OCI-M2 (cell line): ENCODE measurements around the gene ATRX.
"Not testable (repeated sequence)": the region's sequence is repeated elsewhere in the genome, so short reads cannot be mapped to it uniquely, and the experiment has no call there.

ENCODE experiments used
- DNase-seq: peaks from one replicate; lab custom pipeline; 2025; ENCODE audit not compliant: unreplicated experiment; lab: John Stamatoyannopoulos, UW

Gene ATRX, protein sequence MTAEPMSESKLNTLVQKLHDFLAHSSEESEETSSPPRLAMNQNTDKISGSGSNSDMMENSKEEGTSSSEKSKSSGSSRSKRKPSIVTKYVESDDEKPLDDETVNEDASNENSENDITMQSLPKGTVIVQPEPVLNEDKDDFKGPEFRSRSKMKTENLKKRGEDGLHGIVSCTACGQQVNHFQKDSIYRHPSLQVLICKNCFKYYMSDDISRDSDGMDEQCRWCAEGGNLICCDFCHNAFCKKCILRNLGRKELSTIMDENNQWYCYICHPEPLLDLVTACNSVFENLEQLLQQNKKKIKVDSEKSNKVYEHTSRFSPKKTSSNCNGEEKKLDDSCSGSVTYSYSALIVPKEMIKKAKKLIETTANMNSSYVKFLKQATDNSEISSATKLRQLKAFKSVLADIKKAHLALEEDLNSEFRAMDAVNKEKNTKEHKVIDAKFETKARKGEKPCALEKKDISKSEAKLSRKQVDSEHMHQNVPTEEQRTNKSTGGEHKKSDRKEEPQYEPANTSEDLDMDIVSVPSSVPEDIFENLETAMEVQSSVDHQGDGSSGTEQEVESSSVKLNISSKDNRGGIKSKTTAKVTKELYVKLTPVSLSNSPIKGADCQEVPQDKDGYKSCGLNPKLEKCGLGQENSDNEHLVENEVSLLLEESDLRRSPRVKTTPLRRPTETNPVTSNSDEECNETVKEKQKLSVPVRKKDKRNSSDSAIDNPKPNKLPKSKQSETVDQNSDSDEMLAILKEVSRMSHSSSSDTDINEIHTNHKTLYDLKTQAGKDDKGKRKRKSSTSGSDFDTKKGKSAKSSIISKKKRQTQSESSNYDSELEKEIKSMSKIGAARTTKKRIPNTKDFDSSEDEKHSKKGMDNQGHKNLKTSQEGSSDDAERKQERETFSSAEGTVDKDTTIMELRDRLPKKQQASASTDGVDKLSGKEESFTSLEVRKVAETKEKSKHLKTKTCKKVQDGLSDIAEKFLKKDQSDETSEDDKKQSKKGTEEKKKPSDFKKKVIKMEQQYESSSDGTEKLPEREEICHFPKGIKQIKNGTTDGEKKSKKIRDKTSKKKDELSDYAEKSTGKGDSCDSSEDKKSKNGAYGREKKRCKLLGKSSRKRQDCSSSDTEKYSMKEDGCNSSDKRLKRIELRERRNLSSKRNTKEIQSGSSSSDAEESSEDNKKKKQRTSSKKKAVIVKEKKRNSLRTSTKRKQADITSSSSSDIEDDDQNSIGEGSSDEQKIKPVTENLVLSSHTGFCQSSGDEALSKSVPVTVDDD (N-terminal part only)

DNA sequence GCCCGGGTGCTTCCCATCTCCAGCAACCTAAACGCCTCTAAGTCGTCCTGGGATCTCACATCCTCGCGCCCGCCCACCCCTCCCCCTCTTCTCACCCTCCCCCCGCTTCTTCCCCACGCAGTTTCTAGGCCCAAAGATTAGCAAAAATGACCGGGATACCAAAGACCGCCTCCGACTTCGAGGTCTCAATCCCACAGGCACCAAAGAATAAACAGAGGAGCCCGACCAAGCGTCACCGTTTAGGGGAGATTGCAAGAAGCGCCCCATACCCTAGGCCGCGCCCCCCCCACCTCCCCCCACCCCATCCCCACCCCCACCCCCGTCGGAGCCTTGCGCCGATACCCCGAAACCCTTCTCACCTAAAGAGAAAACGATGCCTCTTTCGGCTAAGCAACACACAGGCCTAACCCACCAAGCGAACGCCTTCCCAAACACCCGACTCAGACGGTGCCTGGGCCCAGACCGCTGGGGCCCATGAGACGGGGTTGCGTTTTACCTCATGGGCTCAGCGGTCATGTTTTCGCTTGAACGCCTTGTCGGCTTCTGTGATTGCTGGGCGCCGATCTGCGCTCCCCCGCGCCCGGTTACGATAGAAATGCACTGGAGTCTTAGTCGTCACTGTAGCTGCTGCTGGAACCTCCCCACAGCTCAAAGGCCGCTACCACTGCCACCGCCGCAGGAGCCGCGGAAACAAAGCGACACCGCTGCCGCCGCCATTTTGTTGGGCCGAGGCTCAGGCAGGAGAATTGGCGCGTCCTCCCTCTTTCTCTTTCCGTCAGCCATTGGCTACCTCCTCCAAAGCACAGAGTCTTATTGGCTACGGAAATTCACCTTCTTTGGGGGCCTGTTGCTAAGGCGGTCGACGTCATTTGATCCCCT, at the start of gene ATRX:
Gene ATRX, minus strand, starts transcription at position 731 of the 879 bp plus-strand sequence. Its CDS starts 215 bp downstream, at position 516.
- no peak for DNase-seq

DNA sequence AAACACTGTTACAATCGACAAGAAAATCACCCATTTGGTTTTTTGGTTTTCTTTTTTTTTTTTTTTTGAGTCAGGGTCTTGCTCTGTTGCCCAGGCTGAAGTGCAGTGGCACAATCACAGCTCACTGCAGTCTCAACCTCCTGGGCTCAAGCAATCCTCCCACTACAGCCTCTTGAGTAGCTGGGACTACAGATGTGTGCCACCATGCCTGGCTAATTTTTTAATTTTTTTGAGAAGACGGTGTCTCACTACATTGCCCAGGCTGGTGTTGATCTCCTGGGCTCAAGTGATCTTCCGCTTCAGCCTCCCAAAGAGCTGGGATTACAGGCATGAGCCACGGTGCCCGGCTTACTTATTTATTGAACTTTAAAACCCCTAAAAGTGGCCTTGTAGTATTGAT, 45.5 kb upstream of the ATRX start:
- not testable (repeated sequence) for DNase-seq

DNA sequence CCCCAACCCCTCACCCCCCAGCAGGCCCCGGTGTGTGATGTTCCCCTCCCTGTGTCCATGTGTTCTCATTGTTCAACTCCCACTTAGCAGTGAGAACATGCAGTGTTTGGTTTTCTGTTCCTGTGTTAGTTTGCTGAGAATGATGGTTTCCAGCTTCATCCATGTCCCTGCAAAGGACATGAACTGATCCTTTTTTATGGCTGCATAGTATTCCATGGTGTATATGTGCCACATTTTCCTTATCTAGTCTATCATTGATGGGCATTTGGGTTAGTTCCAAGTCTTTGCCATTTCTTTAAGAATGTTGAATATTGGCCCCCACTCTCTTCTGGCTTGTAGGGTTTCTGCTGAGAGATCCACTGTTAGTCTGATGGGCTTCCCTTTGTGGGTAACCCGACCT, 36.0 kb upstream of the ATRX start:
- not testable (repeated sequence) for DNase-seq

DNA sequence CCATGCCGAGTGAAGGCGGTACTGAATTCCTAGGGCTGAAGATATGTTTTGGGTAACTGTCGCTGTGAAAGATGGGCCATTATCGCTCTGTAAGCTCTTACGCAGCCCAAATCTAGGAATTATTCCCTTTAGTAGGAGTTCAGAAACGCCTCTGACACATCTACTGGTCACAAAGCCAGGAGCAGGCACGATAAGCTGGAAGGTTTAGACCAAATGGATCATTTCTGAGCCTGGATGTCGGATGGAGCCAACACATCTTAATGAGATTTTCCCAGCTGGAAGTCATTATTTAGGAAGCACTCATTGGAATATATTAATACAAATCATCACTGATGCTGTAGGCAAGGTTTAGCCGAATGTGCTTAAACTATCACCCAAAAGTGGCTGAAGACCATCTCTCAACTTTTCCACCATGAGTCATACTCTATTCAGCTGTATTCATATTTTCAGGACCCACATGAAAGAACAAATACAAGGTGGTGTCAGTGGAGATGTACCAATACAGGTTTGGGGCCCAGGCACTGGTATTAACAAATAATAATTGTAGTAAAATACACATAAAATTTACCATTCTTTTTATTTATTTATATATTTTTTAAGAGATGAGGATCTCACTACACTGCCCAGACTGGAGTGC, 34.2 kb upstream of the ATRX start:
- no peak for DNase-seq

DNA sequence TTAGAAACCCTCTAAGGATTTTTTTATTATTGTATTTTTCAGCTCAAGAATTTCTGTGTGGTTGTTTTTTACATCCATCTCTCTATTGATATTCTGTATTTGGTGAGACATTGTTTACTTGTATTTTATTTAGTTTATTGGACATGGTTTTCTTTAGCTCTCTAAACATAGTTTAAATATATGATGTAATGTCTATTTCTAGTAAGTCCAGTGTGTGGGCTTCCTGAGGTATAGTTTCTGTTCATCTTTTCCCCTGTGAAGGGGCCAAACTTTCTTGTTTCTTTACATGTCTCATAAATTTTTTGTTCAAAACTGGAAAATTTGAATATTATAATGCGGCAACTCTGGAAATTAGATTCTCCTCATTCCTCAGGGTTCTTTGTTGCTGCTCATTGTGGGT, 28.2 kb upstream of the ATRX start:
- DNase-seq: no peak

DNA sequence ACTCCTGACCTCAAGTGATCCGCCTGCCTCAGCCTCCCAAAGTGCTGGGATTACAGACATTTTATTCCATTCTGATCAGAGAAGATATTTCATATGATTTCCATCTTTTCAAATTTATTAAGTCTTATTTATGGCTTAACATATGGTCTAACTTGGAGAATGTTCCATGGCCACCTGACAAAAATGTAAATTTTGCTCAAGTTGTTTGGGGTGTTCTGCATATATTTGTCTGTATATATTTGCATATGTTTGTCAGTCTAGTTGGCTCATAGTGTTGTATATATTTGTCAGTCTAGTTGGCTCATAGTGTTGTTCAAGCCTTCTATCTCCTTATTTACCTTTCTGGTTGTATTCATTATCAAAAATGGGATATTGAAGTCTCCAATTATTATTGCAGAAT, 16.2 kb upstream of the ATRX start:
- no peak for DNase-seq

DNA sequence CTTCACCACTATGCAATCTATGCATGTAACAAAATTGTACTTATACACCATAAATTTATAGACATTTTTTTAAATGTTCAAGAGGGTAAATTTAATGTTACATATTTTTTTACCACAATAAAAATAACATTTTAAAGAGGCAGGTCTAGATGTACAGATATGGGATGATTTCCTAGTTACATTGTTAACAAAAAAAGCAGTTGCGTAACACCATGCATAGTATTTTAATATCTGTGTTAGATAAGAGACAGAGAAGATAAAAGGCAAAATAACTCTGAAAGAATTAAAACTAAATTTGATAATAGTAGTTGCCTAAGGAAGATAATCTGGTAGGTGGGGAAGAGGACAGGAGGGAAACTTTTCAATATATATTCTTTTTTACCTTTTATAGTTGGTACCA, 9.1 kb upstream of the ATRX start:
- DNase-seq: no peak

DNA sequence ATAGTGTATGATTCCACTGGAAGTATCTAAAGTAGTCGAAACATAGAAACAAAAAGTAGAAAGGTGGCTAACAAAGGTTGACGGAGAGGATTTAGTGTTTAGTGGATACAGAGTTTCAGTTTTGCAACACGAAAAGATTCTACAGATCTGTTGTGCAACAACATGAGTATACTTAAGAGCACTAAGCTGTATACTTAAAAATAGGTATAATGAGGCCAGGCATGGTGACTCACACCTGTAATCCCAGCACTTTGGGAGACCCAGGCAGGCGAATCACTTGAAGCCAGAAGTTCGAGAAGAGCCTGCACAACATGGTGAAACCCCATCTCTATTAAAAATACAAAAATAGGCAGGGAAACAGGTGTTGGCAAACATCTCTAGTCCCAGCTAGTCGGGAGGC, 7.9 kb upstream of the ATRX start:
- DNase-seq: no peak

DNA sequence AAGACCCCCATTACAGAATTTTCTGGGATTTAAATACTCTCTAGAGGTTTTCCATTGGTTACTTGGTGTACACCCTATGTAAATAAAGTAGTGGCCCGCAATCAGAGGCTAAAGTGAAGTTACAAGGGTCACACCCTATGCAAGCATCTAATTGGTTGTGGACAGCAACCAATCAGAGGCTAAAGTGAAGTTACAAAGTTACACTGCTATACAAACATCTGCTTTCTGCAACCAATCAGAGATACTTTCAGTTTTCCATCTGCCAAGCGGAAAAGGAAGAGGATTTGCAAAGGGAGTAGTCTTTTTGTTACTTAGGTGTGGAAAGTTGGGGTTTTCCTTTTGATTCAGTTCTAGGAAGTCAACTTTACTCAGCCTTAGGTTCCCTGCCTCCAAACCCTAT, 2.0 kb upstream of the ATRX start:
- no peak for DNase-seq

DNA sequence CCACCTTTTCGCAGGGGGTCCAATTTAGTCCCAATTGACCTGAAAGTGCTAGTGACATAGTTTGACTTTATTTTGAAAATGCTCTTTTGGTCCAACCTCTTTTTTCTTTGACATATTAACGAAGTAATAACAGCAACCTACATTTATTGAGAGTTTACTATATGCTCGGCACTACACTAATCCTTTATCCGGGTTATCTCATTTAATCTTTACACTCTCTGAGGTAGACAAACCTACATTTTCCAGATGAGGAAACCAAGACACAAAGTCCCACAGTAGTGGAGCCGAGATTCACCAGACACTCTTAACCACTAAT, 307 bp upstream of the ATRX start:
- no peak for DNase-seq

DNA sequence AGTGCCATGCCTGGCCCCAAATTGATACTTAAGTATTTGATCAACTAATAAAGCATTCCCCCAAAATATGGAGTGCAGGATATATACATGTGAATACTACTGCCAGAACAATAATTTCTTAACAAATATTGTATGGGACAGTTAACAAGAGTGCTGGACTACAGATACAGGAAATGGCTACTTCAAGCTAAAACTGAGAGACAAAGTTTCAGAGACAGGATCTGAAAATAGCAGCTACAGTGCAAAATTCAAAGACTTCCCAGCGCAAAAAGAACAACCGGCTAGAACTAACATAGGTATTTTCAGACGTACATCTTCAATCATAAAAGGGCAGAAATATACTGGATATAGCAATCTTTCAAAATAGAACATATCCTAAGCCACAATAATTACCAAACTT, 6.3 kb downstream of the ATRX start:
- DNase-seq: no peak

DNA sequence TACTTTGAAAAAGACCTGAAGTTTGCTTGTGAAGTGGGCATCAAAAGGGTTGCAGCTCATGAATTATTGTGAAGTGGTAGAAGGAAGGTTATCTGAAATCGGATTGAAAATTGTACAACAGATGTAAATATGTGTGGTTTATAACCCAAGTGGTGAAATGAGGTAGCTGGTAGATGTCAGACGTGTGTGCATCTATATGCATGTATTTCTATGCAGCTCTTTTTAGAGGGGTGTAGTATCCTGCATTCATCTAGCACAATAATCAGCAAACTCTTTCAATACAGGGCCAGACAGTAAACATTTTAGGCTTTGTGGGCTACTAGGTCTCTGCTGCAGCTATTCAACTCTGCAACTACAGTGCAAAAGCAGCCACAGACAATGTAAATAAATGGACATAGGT, 9.4 kb downstream of the ATRX start:
- no peak for DNase-seq

DNA sequence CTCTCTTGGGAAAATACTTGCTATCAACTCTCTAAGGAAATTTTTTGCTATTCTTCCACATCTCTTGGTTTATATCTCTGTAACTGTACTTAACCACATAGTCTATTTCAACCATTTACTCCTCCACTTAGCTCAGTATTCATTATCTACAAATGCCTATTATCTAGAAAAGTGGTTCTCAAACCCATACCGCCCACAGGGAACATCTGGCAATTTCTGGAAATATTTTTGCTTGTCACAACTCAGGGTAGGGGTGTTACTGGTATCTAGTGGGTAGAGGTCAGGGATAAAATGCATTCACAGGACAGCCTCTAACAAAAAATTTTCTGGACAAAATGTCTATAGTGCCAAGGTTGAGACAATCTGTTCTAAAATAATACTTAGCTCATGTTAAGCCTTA, 14.4 kb downstream of the ATRX start:
- DNase-seq: no peak

DNA sequence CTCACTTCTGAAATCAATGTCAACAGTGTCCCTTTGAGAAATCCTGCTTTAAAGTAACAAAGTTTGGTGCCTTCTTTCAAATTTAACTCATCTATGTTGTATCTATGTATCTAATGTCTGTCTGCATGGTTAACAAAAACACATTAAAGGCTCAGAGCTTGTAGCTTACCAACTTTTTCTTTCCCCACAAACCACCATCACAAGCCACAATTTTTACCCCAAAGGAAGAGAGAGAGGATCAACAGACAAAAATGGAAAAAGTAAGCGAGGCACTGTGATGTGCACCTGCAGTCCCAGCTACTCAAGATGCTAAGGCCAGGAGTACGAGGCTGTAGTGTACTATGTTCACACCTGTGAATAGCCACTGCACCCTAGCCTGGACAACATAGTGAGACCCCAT, 17.2 kb downstream of the ATRX start:
- no peak for DNase-seq

DNA sequence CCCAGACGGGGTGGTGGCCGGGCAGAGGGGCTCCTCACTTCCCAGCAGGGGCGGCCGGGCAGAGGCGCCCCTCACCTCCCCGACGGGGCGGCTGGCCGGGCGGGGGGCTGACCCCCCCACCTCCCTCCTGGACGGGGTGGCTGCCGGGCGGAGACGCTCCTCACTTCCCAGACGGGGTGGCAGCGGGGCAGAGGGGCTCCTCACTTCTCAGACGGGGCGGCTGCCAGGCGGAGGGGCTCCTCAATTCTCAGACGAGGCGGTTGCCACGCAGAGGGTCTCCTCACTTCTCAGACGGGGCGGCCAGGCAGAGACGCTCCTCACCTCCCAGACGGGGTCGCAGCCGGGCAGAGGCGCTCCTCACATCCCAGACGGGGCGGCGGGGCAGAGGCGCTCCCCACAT, 19.8 kb downstream of the ATRX start:
- not testable (repeated sequence) for DNase-seq

DNA sequence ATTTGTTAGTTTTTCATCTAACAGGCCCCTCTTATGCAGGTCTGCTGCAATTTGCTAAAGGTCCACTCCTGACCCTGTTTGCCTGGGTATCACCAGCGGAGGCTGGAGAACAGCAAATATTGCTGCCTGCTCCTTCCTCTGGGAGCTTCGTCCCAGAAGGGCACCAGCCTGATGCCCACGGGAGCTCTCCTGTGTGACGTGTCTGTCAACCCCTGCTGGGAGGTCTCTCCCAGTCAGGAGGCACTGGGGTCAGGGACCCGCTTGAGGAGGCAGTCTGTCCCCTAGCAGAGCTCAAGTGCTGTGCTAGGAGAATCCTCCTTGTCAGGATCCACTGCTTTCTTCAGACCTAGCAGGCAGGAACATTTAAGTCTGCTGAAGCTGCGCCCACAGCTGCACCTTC, 30.5 kb downstream of the ATRX start:
- no peak for DNase-seq

DNA sequence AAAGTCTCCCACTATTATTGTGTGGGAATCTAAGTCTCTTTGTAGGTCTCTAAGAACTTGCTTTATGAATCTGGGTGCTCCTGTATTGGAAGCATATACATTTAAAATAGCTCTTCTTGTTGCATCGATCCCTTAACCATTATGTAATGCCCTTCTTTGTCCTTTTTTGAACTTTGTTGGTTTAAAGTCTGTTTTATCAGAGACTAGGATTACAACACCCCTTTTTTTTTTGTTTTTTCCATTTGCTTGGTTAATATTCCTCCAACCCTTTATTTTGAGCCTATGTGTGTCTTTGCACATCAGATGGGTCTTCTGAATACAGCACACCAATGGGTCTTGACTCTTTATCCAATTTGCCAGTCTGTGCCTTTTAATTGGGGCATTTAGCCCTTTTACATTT, 32.1 kb downstream of the ATRX start:
- not testable (repeated sequence) for DNase-seq

DNA sequence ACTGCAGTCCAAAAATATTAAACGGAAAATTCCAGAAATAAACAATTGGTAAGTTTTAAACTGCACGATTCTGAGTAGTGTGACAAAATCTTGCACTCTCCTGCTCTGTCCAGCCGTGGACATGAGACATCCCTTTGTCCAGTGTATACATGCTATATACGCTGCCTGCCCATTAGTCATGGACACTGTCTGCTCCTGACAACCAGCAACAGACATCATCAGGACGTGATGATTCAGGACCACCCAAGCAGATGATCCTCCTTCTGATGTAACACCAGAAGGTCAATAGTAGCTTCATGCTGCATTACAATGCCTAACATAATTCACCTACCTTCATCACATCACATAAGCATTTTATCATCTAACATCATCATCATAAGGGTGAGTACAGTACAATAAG, 36.3 kb downstream of the ATRX start:
- no peak for DNase-seq

DNA sequence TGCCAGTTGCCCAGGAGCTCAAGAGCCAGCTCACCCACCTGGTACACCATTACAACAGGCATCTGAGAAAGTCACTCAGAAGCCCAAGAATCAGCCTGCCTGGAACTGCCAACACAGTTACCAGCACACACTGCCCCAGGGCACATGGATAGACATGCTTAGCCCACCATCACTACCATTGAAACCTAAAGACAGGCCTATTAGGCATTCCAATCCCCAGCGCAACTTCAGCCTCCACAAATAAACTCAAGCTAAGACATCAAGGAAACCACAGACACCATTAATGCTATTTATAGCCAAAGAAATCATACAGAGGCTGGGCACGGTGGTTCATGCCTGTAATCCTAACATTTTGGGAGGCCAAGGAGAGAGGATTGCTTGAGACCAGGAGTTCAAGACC, 42.3 kb downstream of the ATRX start:
- no peak for DNase-seq

DNA sequence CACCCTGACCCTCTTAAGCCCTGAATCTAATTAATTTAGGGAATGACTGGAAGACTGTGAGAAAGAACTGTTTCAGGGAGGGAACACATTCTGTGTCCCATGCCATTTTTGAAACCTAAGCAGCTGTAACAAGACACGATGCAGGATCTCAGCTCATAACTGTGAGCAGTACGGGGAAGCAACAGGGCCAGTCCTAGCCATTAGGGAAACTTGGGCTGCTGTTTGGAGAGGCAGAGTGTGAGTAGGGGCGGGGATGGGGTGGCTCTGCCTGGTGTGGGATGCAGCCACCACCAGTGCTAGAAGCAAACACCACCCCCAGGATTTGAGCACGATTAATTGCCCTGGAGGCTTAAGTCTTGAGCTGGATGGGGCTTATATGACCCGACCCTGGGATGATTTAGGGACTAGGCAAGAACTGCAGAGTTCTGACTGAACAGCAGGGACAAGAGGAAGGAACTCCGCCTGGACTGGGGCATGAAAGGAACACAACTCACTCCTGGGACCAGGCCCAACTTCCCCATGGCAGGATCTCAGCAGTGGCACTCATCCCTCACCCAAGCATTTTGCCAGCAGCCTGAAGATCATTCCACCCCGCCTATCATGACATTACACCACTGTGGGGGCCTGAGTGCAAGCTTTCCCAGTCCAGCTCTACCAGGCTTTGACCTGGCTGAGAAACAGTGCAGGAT, 43.1 kb downstream of the ATRX start:
- no peak for DNase-seq
